Epithelial cell of proximal tubule (primary cell): Measurements from ENCODE around the gene BCO2. TPM values are rescaled to one million over a fixed set of nuclear protein-coding genes. Genes with fewer than 3 reads are reported as not detected.

ENCODE experiments used
- DNase-seq: peaks from one replicate; pipeline ENCODE4 v3.0.0-alpha.2; 2011; ENCODE audit warnings: low read depth
- H3K4me3 ChIP-seq: 2 replicates; pipeline ENCODE4 v1.5.1; 2011; ENCODE audit warnings: low read depth, mild to moderate bottlenecking, low read length
- CTCF ChIP-seq: conservative IDR thresholded peaks from 2 replicates; pipeline ENCODE4 v1.5.1; 2012; ENCODE audit warnings: low read depth, mild to moderate bottlenecking, low read length
- total RNA-seq: library from RNA; depleted of rRNA; stranded (reverse); fragments of >200 nt; gene quantifications from 2 replicates; pipeline ENCODE4 v1.2.3, GENCODE V29; 2015

BCO2 gene
- total RNA-seq, 1 donor from 2014 or later, result 0.52 TPM

- no peak for DNase-seq
- TF ChIP-seq CTCF, result no peak
- H3K4me3 ChIP-seq, result no peak overlapping the region
Observed at GRCh38 chr11:112200252-112200651, 24.9 kb downstream of the BCO2 start.

DNA sequence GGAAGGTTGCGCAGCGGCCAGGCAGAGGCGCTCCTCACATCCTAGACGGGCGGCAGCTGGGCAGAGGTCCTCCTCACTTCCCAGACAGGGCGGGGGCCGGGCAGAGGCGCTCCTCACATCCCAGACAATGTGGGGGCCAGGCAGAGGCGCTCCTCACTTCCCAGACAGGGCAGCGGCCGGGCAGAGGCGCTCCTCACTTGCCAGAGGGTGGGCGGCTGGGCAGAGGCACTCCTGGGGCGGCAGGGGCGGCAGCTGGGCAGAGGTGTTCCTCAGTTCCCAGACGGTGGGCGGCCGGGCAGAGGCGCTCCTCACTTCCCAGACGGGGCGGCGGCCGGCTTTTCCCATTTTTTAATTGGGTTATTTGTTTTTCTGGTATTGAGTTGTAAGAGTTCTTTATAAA is 30.8 kb downstream of the BCO2 start:
- TF ChIP-seq CTCF, result no peak
- DNase-seq, result no peak
- H3K4me3 ChIP-seq, result no peak overlapping the region

- no peak overlapping the region for H3K4me3 ChIP-seq
- TF ChIP-seq CTCF, result no peak
- DNase-seq, result no peak
Observed at GRCh38 chr11:112210890-112211289, 35.6 kb downstream of the BCO2 start.

DNA sequence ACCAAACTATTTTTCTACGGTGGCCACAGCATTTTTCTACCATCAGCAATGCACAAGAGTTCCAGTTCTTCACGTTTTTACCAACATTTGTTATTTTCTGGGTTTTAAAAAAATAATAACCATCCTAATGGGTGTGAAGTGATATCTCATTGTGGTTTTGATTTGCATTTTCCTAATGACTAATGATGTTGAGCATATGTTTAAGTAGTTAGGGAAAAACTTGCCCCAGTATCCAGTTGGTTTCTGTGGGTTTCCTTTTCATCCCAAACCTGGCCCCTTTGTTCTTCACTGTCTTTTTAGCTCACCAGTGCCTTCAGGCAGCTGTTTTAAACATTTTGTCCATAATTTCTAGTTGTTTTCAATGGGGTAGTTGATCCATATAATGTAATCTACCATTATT is 36.2 kb downstream of the BCO2 start:
- no peak for DNase-seq
- TF ChIP-seq CTCF, result no peak
- H3K4me3 ChIP-seq, result no peak overlapping the region

GRCh38 chr11:112212290-112212689 is 37.0 kb downstream of the BCO2 start:
- no peak overlapping the region for H3K4me3 ChIP-seq
- no peak for DNase-seq
- no peak for TF ChIP-seq CTCF

DNA sequence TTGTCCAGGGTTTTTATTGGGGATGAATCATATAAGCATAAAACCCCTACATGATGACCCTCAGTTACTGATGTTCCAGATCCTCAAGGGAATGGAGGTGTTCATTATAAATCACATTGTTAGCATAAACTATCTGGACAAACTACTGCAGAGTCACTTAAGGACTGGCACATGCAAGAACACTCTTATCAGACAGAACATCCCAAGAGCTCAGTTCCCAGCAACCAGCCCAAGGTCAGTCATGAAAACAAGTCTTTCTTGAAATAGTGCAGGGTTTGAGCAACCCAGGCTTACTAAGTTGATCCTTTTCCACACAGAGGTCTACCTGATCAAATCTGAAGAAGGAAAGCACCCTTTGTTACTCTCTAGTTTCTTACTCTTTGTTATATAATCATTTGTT is 37.4 kb downstream of the BCO2 start:
- DNase-seq, result no peak
- TF ChIP-seq CTCF, result no peak
- H3K4me3 ChIP-seq, result no peak overlapping the region

- no peak for TF ChIP-seq CTCF
- H3K4me3 ChIP-seq, result no peak overlapping the region
- DNase-seq, result no peak
Observed at GRCh38 chr11:112213753-112214152, 38.4 kb downstream of the BCO2 start.
